HL-60/S4 treated with phorbol 12-myristate 13-acetate at 8.2 ng/mL for 4 days and 3 days (cell line): Measurements from ENCODE around the gene CRYZ.
"Not testable (repeated sequence)": the region's sequence is repeated elsewhere in the genome, so short reads cannot be mapped to it uniquely, and the experiment has no call there.

ENCODE experiments used
- in situ Hi-C: fragments of 300-500 bp; cut with MboI; formaldehyde crosslinking; loops from 2 replicates; pipeline ENCODE4 v1.15.0; 2022; ENCODE audit warnings: low sequenced_read_pairs

The CRYZ gene, protein sequence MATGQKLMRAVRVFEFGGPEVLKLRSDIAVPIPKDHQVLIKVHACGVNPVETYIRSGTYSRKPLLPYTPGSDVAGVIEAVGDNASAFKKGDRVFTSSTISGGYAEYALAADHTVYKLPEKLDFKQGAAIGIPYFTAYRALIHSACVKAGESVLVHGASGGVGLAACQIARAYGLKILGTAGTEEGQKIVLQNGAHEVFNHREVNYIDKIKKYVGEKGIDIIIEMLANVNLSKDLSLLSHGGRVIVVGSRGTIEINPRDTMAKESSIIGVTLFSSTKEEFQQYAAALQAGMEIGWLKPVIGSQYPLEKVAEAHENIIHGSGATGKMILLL

DNA sequence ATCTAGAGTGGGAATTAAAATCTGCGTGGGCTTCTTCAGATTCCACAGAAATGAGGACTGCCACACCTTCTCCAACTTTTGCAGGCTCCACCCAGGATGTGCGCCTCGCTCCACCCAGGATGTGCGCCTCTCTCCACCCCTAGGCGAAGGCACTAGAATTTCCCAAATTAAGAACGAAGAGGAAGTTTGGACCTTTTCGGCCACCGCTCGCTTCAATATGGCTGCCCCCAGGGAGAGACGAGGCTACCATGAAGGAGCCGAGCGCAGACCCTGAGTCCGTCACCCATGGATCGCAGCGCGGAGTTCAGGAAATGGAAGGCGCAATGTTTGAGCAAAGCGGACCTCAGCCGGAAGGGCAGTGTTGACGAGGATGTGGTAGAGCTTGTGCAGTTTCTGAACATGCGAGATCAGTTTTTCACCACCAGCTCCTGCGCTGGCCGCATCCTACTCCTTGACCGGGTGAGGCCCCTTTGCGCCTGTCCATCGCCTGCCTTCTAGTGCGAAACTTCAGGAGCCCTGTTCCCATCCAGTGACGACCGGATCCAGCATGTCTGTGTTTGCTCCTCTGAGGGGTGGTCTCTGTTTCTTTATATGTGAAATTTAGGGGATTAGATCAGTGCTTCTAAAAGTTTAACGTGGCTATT is at the start of gene CRYZ, which contains the start of gene TYW3:
Gene CRYZ (minus strand): TSS at position 91 of the 644 bp plus-strand sequence. CDS start 8,229 bp downstream, outside the sequence.
Gene TYW3 (plus strand): TSS at position 193 of the 644 bp plus-strand sequence. CDS start 93 bp downstream, at position 286.
- in situ Hi-C loops: no loop called here

DNA sequence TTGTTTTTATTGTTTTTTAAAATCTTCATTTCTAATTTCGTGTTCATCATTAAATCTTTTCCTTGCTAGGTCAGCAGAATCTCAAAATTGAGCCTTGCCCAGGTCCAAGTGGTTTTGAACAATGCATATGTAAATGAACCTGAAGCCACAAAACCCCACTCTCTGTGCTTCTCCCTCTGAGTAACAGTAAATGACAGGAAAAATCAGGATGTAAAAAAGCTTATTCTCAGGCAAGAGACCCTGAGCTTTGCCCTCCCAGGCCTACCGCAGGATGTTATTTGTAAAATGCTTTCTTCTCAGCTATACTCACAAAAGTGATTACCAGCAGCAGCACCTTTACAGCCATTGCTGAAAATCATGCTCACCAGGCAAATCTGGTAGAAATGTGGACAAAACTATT is 47.7 kb upstream of the CRYZ start:
- in situ Hi-C loops: no loop called here

DNA sequence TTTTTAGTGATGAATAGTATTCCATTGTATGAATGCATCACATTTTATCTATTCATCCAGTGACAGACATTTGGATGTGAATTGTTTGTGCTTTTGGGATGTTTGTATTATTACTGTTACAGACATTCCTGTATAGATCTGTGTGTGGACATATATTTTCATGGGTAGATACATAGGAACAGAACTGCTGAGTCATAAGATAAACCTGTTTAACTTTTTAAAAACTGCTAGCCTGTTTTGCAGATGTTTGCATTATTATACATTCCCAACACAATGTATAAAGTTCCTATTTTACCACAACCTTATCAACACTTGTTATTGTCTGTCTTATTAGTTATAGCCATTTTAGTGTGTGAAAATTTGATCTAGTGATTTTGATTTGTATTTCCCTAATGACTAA is 46.9 kb upstream of the CRYZ start:
- in situ Hi-C loops: no loop called here

DNA sequence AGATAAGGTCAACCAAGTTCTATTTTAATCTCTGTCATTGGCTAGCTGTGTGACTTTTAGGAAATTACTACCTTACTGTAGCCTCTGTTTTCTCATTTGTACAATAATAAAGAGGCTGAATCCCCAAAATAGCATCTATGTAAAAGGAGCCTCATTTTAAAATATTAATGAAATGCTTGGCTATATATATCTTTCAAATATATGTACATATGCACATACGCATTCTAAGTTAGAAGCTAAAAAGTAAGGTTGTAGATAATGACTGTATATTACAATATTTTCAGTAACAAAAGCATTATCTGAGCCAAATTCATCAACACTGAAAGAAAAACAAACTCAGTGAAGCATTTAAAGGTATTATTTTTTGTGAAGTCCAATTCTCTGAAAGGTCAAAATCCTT is 44.7 kb upstream of the CRYZ start:
- in situ Hi-C loops: no loop called here

DNA sequence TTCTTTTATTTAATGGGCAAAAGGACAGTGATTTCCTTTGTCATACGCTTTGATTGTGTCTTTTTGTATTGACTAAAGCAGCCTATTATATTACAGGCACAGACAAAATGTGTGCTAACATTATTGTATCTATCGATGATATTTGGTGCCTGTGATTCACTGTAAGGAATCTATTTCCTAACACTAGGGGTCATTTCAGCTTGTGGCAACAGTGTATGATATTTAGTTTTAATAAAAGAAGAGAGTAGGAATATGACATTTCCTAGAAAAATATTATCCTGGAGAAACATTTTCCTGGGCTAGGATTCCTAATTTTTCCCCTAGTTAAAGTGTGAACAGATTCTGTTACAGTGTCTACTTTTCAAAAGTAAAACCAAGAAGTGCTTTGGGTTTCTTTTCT is 42.9 kb upstream of the CRYZ start:
- in situ Hi-C loops: no loop called here

DNA sequence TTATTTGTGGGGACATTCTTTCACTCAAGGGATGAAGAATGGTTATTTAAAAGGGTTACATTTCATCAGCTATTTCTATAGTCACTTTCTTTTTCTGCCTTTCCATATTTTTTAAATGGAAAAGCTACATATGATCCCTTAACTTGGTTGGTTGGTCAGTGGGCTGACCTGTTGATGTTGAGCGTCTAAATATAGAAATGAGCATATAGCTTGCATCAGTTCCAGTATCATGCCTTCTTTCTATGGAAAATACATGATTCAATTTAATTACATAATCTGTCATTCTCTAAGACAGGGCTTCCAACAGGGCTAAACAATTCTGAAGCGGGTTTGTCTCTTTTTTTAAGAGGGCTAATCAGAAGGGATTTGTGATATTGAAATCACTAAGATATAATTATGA is 40.7 kb upstream of the CRYZ start:
- in situ Hi-C loops: no loop called here

DNA sequence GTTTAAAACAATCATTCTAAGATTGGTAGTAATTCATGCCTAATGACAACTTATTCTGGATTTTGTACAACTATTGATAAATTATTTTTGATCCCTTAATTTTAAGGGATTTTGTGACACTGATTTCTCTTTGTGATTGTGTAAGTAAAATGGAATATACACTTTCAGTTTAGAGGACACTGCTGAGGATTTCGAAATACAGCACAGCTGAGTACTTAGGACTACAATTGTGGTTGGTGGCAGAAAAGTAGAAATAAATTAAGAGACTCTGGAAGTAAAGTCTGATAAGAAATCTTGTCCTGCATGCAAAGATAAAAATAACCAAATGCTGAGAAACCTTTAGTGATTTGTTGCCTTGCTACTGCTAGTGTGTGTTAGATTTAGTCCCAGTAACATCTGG is 40.1 kb upstream of the CRYZ start:
- in situ Hi-C loops: no loop called here

DNA sequence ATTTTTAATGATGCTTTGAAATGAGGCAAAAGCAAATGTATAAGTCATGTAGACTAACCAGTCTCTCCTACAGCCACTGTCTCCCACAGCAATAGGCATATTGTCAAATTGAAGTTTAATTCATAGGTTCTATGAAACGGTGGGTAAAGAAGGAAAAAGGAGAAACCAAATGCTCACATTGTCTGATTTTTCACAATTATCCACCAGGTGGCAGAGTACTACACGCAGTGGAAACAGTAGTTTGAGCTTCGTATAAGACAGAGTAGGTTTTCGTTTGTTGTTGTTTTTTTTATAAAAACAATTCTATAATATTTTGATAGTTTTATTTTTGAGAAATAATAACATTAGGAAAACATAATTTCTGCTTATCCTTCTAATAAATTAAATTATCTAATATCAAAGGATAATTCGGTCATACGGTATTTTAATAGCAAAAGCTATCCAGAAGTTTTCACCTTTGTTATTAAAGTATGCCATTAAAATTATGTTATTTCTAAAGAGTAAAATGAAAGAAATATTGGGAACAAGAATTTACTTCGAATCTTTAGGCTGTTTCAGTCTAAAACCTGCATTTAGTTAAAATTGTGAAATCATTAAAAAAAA is 39.2 kb upstream of the CRYZ start:
- in situ Hi-C loops: no loop called here

DNA sequence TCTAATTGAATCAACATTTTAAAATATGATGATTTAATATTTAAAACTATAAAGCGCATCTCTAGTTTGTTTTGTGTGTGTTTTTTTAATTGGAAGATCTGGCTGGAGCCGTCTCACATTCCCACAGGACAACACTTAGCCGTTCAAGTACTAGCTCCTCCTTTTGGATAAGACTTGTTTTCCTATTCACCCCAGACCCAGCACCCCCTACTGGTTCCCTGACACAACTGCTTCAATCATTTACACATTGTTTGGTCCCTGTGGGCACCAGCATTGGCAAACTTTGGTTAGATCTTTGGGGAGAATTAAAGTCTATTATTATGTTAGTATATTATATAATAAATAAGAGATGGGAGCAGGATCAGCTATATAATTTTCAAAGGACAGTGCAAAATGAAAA is 34.6 kb upstream of the CRYZ start:
- in situ Hi-C loops: no loop called here

DNA sequence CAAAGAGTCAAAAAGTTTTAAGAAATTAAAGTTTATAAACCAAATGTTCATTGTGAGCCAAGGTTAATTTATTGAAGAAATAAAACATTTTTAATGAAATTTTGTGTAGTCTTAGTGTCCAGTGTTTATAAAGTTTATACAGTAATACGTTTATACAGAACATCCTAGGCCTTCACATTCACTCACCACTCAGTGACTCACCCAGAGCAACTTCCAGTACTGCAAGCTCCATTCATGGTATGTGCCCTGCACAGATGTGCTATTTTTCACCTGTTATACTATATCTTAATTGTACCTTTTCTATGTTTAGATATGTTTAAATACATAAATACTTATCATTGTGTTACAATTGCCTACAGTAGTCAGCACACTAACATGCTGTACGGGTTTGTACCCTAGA is 33.7 kb upstream of the CRYZ start:
- in situ Hi-C loops: no loop called here

DNA sequence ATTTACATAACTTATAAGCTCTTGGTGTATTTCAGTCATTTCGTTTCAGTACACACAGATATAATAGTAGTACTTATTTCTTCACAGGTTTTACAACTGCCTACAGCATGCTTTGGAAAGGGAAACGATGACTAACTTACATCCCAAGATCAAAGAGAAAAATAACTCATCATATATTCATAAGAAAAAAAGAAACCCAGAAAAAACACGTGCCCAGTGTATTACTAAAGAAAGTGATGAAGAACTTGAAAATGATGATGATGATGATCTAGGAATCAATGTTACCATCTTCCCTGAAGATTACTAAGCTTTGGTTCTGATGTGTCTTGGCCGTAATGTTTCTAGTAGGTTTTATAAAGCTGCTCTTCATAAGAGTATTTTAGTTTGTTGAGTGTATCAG is 31.0 kb upstream of the CRYZ start:
- in situ Hi-C loops: no loop called here

DNA sequence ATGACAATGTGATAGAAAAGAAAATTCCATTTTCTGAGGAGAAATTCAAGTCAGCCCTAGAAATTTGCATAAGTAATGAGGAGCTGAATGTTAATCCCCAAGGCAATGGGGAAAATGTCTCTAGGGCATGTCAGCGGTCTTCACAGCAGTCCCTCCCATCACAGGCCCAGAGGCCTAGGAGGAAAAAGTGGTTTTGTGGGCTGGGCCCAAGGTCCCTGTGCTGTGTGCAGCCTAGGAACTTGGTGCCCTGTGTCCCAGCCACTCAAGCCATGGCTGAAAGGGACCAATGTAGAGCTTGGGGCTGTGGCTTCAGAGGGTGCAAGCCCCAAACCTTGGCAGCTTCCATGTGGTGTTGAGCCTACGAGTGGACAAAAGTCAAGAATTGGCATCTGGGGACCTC is 23.8 kb upstream of the CRYZ start:
- in situ Hi-C loops: not testable (repeated sequence)

DNA sequence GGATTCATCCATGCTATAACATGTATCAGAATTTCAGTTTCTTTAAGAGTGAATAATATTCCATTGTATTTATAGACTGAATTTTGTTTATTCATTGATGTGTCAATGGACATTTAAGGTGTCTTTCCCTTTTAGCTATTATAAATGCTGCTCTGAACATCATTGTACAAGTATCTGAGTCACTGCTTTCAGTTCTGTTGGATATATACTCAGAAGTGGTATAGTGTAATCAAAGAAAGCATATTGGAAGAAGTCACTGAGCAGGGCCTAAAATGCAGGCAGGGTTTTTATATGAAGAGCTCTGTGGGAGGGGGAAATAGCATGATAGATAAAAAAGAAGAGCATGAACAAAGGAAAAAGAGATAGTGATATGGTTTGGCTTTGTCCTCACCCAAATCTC is 22.6 kb upstream of the CRYZ start:
- in situ Hi-C loops: no loop called here

DNA sequence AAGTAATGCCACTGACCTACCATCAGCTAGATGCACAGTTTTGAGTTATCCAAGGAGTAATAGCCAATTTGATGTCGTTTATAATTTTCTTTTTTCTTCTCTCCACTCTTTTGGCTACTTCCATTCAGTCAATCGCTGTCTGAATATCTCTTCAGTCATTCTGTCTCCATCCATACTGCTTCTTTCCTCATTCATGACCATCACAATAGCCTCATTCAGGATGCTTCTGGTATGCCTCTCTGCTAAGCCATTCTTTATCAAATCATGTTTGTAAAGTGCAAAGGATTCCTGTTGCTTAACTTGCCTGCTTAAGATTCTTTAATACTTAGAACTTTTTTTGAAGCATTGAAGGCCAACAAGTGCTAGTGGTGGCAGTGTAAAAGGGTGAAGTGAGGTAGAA is 20.3 kb upstream of the CRYZ start:
- in situ Hi-C loops: no loop called here

DNA sequence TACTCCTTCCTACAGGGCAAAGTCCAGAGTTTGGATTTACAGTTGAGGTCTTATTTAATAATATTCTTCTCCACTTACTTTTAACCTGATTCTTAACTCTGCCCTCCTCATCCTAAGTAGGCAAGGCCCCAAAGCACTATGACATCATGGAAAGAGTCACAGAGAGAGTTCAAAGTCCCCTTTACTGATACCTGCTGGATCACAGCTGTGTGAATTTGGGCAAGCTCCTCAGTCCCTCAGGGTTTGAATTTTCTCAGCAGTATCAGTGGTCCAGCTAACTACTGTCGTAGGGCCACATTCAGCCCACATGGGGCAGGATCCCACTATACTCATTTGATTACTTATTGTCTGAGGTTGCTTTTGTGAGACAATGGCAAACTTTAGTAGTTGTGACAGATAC is 16.1 kb upstream of the CRYZ start:
- in situ Hi-C loops: no loop called here

DNA sequence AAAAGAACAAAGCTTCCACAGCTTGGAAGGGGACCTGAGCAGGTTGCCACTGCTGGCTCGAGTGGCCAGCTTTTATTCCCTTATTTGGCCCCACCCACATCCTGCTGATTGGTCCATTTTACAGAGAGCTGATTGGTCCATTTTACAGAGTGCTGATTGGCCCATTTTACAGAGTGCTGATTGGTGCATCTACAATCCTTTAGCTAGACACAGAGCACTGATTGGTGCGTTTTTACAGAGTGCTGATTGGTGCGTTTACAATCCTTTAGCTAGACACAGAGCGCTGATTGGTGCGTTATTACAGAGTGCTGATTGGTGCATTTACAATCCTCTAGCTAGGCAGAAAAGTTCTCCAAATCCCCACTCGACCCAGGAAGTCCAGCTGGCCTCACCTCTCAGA is 12.4 kb upstream of the CRYZ start:
- in situ Hi-C loops: not testable (repeated sequence)

DNA sequence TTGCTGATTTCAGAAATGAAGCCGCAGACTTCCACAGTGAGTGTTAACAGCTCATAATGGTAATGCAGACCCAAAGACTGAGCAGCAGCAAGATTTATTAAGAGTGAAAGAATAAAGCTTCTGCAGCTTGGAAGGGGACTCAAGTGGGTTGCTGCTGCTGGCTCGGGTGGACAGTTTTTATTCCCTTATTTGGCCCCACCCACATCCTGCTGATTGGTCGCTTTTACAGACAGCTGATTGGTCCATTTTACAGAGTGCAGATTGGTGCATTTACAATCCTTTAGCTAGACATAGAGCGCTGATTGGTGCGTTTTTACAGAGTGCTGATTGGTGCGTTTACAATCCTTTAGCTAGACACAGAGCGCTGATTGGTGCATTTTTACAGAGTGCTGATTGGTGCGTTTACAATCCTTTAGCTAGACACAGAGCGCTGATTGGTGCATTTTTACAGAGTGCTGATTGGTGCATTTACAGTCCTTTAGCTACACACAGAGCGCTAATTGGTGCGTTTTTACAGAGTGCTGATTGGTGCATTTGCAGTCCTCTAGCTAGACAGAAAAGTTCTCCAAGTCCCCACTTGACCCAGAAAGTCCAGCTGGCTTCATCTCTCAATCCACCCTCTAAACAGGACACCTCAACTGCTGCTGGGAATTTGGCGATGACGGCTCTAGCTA is 7.6 kb upstream of the CRYZ start:
- in situ Hi-C loops: not testable (repeated sequence)

DNA sequence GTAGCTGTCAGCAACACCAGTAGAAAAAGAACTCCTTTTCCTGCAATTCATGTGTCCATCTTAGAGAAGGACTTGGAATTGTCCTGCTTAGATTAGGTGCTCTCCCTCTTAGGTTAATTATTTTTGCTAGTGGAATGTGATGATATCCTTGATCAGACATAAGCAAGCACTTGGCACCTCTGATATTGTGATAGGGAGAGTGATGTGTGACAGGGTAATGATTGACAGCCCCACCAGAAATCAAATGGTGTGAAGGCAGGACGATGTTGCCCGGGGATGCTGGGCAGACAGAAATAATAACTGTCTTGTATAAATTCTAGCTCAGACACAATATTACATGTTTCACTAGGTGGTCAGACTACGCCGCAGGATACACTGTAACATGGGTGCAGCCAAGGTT is 4.5 kb upstream of the CRYZ start:
- in situ Hi-C loops: no loop called here

DNA sequence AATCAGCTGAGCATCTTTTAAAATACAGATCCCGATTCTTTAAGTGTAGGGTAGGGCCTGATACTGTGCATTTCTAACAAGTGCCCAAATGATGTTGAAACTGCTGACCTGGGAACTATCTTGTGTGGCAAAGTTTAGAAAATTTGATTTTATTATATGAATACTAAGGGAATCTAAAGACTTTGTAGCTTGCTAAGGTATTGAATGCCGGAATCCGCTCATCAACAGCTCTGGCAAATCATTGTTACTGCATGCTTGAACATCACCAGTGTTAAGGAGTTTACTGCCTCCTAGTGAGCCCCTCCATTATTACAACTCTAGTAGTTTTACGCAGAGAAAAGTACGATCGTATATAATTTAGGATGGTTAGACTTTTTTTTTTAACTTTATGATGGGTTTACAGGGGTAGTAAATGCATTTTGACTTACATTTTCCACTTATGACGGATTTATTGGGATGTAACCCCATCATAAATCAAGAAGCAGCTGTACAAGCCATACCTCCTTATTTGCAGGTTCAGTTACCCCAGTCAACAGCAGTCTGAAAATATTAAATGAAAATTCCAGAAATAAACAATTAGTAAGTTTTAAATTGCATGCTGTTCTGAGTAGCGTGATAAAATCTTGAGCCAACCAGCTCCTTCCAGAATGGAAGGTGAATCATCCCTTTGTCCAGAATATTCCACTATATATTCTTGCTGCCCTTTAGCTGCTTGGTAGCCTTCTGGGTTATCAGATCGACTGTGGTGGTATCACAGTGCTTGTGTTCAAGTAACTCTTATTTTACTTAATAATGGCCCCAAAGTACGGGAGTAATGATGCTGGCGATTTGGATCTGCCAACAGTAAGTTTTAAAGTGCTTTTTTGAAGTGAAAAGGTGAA is 994 bp upstream of the CRYZ start:
- in situ Hi-C loops: no loop called here

DNA sequence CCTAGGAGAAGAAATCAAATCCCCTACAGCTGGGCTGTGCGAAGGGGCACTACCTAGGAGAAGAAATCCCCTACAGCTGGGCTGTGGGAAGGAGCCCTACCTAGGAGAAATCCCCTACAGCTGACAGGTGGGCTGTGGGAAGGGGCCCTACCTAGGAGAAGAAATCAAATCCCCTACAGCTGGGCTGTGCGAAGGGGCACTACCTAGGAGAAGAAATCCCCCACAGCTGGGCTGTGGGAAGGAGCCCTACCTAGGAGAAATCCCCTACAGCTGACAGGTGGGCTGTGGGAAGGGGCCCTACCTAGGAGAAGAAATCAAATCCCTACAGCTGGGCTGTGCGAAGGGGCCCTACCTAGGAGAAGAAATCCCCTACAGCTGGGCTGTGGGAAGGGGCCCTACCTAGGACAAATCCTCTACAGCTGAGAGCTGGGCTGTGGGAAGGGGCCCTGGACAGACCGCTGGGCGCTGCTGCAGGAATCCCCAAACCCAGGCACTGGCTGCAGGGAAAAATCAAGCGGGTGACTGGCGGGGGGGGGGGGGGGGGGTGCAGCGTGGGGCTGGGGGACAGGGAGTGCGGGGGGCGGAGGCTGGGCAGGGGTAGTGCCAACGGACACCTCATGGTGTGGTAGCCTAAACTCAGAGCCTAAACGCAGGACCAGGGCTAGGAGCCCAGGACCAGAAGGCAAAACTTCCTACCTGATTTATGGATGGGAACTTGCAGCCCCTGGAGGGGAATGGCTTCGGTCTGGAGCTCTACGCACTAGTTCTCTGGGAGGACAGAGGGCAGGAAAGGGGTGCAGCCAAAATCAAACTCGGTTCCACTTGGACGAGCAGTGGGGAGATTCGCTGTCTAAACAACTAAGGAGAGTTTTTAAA is 541 bp downstream of the CRYZ start:
- in situ Hi-C loops: not testable (repeated sequence)
